Body of pancreas (tissue), 4 donors: Measurements from ENCODE around the gene LILRA2. TPM values are rescaled to one million over a fixed set of nuclear protein-coding genes. Genes with fewer than 3 reads are reported as not detected.

Experiments
- ATAC-seq: fragments of 150-250 bp; one replicate; pipeline ENCODE4 v1.9.1; 2016
- DNase-seq, 4 donors: peaks; one replicate each; pipeline ENCODE4 v3.0.0-alpha.2; 2019
- H3K27ac ChIP-seq, 4 donors: fragments of 200-600 bp; sonication (generic); 1 replicate in 3 of 4; 2 replicates in 1 of 4; pipeline versions ENCODE4 v1.5.1 to v1.6.1; 2016 to 2019; ENCODE audit warnings: mild to moderate bottlenecking in 1 of 4, mixed read lengths in 1 of 4, moderate library complexity in 1 of 4
- H3K27me3 ChIP-seq, 2 donors: fragments of 200-600 bp; sonication (generic); one replicate each; pipeline ENCODE4 v1.6.0; 2016; ENCODE audit warnings: mild to moderate bottlenecking in 1 of 2
- H3K36me3 ChIP-seq, 2 donors: fragments of 200-600 bp; sonication (generic); replicated peaks in 1 of 2; 2 replicates each; pipeline ENCODE4 v1.5.1; 2016; ENCODE audit warnings: low read depth in 2 of 2; ENCODE audit not compliant: insufficient read depth in 1 of 2
- H3K4me1 ChIP-seq: fragments of 200-600 bp; sonication (generic); one replicate; pipeline ENCODE4 v1.6.0; 2016
- H3K4me3 ChIP-seq, 2 donors: fragments of 200-600 bp; sonication (generic); 1 replicate in 1 of 2; 2 replicates in 1 of 2; pipeline ENCODE4 v1.5.1; 2016 to 2019
- H3K9me3 ChIP-seq, 3 donors: fragments of 200-600 bp; sonication (generic); 1 replicate in 2 of 3; 2 replicates in 1 of 3; pipeline ENCODE4 v1.5.1; 2016
- CTCF ChIP-seq, 7 experiments: fragments of 450-650 bp in 4 of 7; fragments of 200-600 bp in 3 of 7; sonication (generic) in 3 of 7; IDR thresholded peaks; one replicate each; pipeline ENCODE4 v1.5.1; 2016 to 2019; ENCODE audit warnings: antibody characterized with exemption in 7 of 7
- POLR2A ChIP-seq, 3 donors: fragments of 450-650 bp; IDR thresholded peaks; one replicate each; pipeline ENCODE4 v1.6.1; 2016; ENCODE audit warnings: antibody characterized with exemption in 3 of 3, mild to moderate bottlenecking in 2 of 3
- WGBS, 2 donors: methylation state at CpG; one replicate each; pipeline ENCODE4 v1.1.5; 2017; 5-methylcytosine and 5-hydroxymethylcytosine counted together
- intact Hi-C: fragments of 100-400 bp; cut with DNase I; formaldehyde crosslinking; loops from one replicate; pipeline ENCODE4 v1.15.1; 2023
- total RNA-seq, 2 donors: library from RNA; depleted of rRNA; stranded (reverse); fragments of >200 nt; gene quantifications; one replicate each; pipeline ENCODE4 v1.1.0, GENCODE V29; 2016

Gene LILRA2
- total RNA-seq, 2 donors from 2014 or later, result 1.6 TPM; not detected in 1

- H3K9me3 ChIP-seq, result no peaks in the 10 kb centered on the region
- no peaks in the 10 kb centered on the region for H3K27me3 ChIP-seq
- DNase-seq (no peak), ATAC-seq (no peak)
- no peak overlapping the region for H3K27ac ChIP-seq
- intact Hi-C loops, result no loop called here
- no peaks in the 10 kb centered on the region for H3K36me3 ChIP-seq
- no peak overlapping the region for H3K4me3 ChIP-seq
- TF ChIP-seq CTCF (IDR thresholded peaks at IDR 0.05) (no peak), POLR2A (IDR thresholded peaks at IDR 0.05) (no peak)
- WGBS, 2 donors, result 70 to 72% methylated on average over 12 to 16 of the region's 16 CpGs
- no peaks in the 10 kb centered on the region for H3K4me1 ChIP-seq
Measured at GRCh38 chr19:54548806-54549205, 24.8 kb upstream of the LILRA2 start.

- no peaks in the 10 kb centered on the region for H3K27me3 ChIP-seq
- no peaks in the 10 kb centered on the region for H3K36me3 ChIP-seq
- no peak overlapping the region for H3K27ac ChIP-seq
- TF ChIP-seq CTCF (IDR thresholded peaks at IDR 0.05) (no peak), POLR2A (IDR thresholded peaks at IDR 0.05) (no peak)
- ATAC-seq (no peak), DNase-seq (no peak)
- H3K9me3 ChIP-seq, result no peaks in the 10 kb centered on the region
- intact Hi-C loops, result no loop called here
- WGBS, 2 donors, result 60 to 67% methylated on average over 3 to 14 of the region's 14 CpGs
- H3K4me1 ChIP-seq, result no peaks in the 10 kb centered on the region
- H3K4me3 ChIP-seq, result no peak overlapping the region
Measured at GRCh38 chr19:54549224-54549623, 24.4 kb upstream of the LILRA2 start.

GRCh38 chr19:54551293-54551692 lies 22.3 kb upstream of the LILRA2 start:
- intact Hi-C loops, result no loop called here
- ATAC-seq (no peak), DNase-seq (no peak)
- no peak overlapping the region for H3K27ac ChIP-seq
- no peak overlapping the region for H3K4me3 ChIP-seq
- no peaks in the 10 kb centered on the region for H3K36me3 ChIP-seq
- 71 to 84% methylated on average over 6 of the region's 6 CpGs for whole genome bisulfite sequencing, 2 donors
- no peaks in the 10 kb centered on the region for H3K4me1 ChIP-seq
- H3K27me3 ChIP-seq, result no peaks in the 10 kb centered on the region
- no peaks in the 10 kb centered on the region for H3K9me3 ChIP-seq
- no peak for TF ChIP-seq CTCF (IDR thresholded peaks at IDR 0.05)
- no peak for TF ChIP-seq POLR2A (IDR thresholded peaks at IDR 0.05)

GRCh38 chr19:54551950-54552912 lies 21.4 kb upstream of the LILRA2 start:
- peak in 1 of 4 donors; percentile 29 for DNase-seq
- H3K36me3 ChIP-seq, result no peaks in the 10 kb centered on the region
- WGBS, 2 donors, result 68 to 70% methylated on average over 13 to 22 of the region's 22 CpGs
- TF ChIP-seq POLR2A (IDR thresholded peaks at IDR 0.05) (no peak), CTCF (IDR thresholded peaks at IDR 0.05) (no peak)
- ATAC-seq, result no peak
- no peaks in the 10 kb centered on the region for H3K4me1 ChIP-seq
- H3K9me3 ChIP-seq, result no peaks in the 10 kb centered on the region
- no peak overlapping the region for H3K4me3 ChIP-seq
- H3K27me3 ChIP-seq, result no peaks in the 10 kb centered on the region
- intact Hi-C loops, result no loop called here
- H3K27ac ChIP-seq, result no peak overlapping the region
